HG02884 (cell line): Measurements from ENCODE around the gene NPNT.

ENCODE experiments used
- ATAC-seq: cut with Tn5 transposase; IDR thresholded peaks from one replicate; pipeline ENCODE4 v1.9.1; 2021; ENCODE audit warnings: mild to moderate bottlenecking, moderate library complexity; ENCODE audit not compliant: unreplicated experiment

The NPNT gene

GRCh38 chr4:105911426-105911825 lies 16.2 kb downstream of the NPNT start:
- no peak for ATAC-seq

GRCh38 chr4:105912633-105913032 lies 17.4 kb downstream of the NPNT start:
- no peak for ATAC-seq

GRCh38 chr4:105917171-105917685 lies 22.0 kb downstream of the NPNT start:
- no peak for ATAC-seq

GRCh38 chr4:105921301-105921700 lies 26.0 kb downstream of the NPNT start:
- ATAC-seq: no peak

GRCh38 chr4:105923497-105924238 lies 28.4 kb downstream of the NPNT start:
- ATAC-seq: no peak

- no peak for ATAC-seq
These were observed 29.1 kb downstream of the NPNT start for GRCh38 chr4:105924341-105924740.

GRCh38 chr4:105930698-105931097 lies 35.4 kb downstream of the NPNT start:
- ATAC-seq: no peak

- peak; percentile 66 for ATAC-seq
These were observed 37.8 kb downstream of the NPNT start for GRCh38 chr4:105933083-105933482.

GRCh38 chr4:105934386-105934785 lies 39.1 kb downstream of the NPNT start:
- ATAC-seq: no peak

- no peak for ATAC-seq
These were observed 41.6 kb downstream of the NPNT start for GRCh38 chr4:105936901-105937300.

- ATAC-seq: no peak
These were observed 42.5 kb downstream of the NPNT start for GRCh38 chr4:105937759-105938158.

- no peak for ATAC-seq
These were observed 48.0 kb downstream of the NPNT start for GRCh38 chr4:105943234-105943633.

- ATAC-seq: no peak
These were observed 49.3 kb downstream of the NPNT start for GRCh38 chr4:105944540-105944939.

- no peak for ATAC-seq
These were observed 51.5 kb downstream of the NPNT start for GRCh38 chr4:105946771-105947170.

GRCh38 chr4:105950701-105951100 lies 55.4 kb downstream of the NPNT start:
- no peak for ATAC-seq

- no peak for ATAC-seq
These were observed 55.9 kb downstream of the NPNT start for GRCh38 chr4:105951198-105951597.

GRCh38 chr4:105952591-105952990 lies 57.3 kb downstream of the NPNT start:
- ATAC-seq: no peak

- ATAC-seq: no peak
These were observed 61.3 kb downstream of the NPNT start for GRCh38 chr4:105956569-105956968.

GRCh38 chr4:105957680-105958079 lies 62.4 kb downstream of the NPNT start:
- no peak for ATAC-seq

- no peak for ATAC-seq
These were observed 68.5 kb downstream of the NPNT start for GRCh38 chr4:105963461-105964400.

GRCh38 chr4:105965183-105965800 lies 70.0 kb downstream of the NPNT start:
- no peak for ATAC-seq
